NCI-H1694 treated with DMSO at 0.1 percent for 48 hours (cell line): Measurements from ENCODE around the gene NEDD4L.
"Not testable (repeated sequence)": the region's sequence is repeated elsewhere in the genome, so short reads cannot be mapped to it uniquely, and the experiment has no call there.

Experiments
- DNase-seq: peaks from one replicate; lab custom pipeline; 2025; lab: John Stamatoyannopoulos, UW

Gene NEDD4L

DNA sequence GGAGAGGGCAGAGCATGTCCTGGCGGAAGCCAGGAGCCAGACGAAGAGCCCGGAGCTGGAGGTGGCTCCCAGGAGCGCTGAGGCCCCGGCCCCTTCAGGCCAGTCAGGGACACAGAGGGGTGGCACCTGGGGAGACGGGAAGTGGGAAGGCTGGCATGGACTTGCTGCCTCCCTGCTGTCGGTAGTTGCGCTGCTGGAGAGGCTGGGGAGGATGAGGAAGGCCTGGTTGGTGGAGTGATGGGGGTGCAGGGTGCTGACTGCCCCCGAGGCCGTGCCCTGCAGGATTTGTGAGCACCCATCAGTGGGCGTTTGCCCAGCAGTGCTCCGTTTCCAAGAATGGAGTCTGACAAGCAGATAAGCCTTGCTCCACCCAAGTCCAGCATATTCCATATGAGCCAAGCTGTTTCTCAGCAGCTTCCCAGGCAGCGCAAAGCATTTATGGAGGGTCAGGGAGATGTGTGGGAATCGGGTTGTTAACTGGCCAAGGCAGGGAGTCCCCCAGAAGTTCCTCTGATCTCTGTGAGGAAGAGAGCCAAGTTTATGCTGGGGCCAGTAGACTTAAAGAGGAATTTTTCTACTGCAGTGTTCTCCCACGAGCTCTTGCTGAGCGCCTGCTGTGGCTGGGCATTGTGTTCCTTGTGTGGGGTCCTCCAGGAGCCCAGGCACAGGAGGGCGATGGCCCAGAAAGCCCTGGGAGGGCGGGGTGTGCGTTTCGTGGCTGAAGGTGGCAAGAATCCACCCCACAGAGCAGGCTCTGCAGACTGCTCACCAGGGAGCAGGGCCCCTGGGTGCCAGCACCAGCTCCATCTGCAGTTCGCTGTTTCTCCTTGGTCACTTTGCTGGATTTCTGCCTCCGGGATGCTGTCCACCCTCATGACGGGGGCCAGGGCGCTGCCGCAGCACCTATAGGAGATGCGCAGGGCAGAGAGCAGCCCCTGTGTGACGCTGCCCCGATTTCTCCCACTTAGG, 334.7 kb downstream of the NEDD4L start:
- DNase-seq = no peak

DNA sequence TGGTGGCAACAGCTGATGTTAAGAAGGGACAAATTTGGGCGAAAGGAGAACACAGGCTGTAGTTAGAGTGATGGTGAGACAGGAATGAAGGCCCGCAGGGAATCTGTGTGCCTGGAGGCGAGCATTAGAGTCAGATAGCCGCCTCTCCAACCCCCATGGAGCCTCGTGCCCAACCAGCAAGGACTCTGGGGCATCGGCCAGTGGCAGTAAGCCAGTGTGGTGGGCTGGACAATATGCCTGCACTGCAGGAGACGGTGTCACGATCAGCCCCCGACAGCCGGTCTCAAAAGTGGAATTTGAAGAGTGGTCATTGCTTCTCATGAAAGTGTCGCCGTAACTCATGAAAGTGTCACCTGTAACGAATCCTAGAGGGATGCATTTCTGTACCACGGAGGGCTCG, 335.4 kb downstream of the NEDD4L start:
- no peak for DNase-seq

DNA sequence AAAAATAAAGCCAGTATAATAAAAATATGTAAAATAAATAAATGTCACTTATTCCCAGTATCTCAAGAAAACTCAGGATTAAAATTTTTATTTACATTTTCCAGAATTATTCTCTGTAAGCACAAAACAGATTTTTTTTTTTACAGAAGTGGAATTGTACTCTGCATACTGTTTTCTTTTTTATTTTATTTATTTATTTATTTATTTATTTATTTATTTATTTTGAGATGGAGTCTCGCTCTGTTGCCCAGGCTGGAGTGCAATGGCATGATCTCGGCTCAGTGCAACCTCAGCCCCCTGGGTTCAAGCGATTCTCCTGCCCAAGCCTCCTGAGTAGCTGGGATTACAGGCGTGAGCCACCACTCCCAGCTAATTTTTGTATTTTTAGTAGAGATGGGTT, 336.1 kb downstream of the NEDD4L start:
- not testable (repeated sequence) for DNase-seq

DNA sequence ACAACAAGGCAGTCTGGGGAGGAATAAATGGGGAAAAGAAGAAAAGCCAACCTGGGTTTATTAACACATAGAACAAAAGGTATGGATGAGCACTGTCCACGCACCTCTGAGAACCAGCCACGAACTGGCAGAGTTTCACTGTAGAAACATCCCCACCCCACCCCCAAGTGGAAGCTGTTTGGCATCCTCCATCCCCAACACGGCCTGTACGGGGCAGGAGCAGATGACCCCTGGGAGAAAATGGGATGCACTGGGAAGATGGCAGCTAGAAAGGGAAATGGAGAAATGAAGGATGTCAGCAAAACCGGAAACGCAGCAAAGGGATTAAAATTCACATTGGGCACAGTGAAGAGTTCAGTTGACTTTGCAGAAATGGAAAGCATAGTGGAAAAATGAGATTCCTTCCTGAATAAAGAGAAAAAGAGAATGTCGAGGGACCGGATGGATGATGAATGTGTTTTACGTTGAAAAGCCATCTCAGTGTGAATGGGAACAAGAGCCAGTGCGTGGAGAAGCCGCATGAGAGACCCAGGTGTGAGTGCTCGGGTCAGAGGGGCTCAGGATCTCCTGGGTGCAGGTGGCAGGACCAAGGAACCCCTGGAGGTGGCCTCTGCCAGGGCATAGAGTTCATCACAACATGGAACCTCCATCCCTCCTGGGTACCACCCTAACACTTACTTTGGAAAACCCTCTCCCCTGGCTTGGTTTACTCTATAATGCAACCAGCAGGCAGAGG, 337.8 kb downstream of the NEDD4L start:
- no peak for DNase-seq

DNA sequence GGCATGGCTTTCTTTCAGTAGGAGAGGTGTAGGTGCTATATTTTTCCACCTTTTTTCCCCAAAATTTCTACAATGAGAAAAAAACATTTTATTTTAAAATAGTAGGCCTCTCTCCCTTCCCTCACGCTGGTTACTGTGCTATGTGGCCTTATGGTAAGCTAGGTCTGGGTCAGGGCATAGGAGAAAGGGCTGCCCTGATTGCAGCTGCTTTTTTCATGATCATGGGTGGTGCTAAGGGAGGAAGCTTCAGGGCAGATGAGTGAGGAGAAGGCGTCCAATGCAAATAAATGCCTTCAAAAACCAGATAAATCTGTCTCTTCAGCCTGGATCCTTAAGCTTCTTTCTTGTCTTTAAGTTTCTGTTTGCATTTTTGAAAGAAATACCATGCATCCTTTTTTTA, 338.4 kb downstream of the NEDD4L start:
- DNase-seq = no peak

DNA sequence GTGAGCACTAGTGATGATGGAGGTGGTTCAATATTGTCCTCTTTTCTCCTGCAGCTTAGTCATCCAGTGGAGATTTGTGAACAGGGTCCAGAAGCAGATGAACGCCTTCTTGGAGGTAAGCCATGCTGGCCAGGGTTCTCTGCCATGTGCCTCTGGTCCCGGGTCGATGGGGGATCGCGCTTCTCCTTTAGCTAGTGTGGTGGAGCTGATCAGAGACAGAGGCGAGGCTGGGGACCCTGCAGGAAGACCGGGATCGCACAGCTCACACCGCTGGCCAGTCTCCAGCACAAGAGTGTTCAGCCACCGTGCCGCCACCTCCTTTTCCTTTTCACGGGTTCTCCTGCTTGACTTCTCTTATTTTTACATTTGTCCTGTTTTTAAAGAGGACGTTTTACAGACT, 341.4 kb downstream of the NEDD4L start:
- DNase-seq = no peak

DNA sequence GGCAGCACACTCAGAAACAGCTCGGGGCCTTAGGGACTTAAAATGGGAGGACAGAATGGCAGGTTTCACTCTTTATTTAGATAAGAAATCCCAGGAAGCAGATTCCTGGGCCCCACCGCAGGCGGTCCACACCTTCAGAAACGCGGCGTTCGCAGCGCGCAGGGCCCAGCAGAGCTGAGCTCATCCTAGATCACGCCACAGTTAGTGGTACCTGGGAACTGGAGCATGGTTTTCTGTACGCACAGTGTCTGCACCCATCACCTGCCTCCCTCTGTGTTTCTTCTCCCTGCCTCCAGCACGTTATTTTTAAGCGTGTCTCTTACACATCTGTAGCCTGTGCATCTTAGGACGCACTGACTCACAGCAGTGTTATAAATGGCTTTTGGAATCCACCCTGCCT, 342.8 kb downstream of the NEDD4L start:
- DNase-seq = no peak

DNA sequence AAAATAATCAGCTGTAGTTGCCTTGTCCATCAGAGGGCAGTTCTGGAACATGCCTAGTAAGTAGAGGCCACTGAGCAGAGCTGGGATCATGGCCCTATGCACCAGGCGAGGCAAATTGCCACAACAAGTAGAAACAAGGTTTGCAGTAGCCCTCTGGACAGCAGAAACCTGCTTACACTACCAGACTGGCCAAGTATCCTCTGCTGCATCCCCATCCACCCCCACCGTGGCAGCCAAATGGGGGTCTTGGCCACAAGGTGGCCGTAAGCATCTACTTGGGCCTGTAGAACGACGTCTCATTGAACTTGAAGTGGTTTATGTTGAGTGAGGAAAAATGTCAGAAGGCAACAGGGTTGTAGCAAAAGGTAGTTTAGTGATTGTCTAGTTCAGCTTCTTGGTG, 343.7 kb downstream of the NEDD4L start:
- DNase-seq = no peak

DNA sequence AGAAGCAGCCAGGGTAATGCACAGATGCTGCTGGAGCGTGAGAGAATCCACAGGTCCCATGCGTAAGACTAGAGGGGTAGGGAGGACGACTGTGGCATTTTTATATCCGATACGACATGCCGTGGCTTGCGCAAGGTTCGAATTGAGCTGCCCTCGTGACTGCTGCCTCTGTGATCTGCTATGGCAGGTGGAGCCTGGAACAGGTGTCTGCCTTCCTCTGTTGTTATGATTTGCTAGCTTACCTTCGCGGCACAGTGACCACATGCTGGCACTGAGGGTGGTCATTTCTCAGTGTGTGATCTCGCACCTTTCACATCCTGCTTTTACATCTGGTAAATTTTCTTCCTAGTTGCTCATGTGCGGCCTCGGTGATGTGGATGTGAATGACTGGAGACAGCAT, 344.7 kb downstream of the NEDD4L start:
- DNase-seq = no peak

DNA sequence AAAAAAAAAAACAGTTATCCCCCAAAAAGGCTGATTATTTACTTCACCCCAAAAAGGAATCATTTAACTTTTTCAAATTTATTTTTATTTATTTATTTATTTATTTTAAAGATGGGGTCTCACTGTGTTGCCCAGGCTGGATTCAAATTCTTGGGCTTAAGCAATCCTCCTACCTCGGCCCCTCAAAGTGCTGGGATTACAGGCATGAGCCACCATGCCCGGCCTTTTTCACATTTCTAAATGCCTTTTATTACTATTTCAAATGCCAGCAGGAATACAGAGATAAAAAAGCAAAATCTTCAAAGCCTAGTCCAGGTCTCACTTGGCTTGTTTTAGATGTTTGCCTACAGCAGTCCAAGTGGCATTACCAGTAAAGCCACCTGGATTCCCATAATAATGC, 345.7 kb downstream of the NEDD4L start:
- DNase-seq = no peak

DNA sequence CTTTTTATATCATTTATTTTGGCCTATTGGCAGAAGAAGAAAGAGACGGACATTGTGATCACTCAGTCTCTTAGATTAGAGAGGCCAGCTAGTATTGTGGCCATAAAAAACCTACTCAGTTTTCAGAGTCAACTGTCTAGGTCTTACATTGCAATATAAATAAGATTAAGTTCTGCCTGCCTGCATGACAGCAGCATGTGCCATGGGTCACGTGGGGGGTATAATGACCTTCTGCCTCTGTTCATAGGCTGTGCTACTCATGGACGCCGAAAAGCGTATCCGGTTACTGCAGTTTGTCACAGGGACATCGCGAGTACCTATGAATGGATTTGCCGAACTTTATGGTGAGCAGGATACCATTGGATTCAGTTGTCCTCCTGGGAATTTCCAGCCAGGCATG, 346.4 kb downstream of the NEDD4L start:
- no peak for DNase-seq

DNA sequence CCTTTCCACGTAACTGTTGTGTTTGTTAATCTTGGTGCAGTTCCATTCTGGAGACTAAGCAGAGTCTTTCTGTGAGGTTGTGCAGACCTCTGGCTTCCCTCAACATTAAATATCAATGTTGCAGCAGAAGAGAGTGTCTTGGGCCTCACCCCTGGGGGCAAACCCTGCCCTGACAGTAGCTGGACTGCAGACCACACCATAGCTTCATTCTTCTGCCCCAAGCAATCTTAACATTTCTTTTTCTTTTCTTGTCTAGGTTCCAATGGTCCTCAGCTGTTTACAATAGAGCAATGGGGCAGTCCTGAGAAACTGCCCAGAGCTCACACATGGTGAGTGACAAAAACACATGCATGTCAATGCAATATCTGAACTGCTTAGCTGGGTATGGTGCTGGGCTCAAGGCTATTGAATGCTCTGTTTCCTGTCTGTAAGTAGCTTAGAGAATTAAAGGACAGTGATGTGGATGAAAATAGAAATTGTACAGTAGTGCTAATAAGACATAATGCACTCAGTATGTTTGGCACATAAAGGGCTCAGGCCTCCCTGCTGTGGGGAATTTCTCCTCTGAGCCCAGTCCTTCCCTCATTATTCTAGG, 347.3 kb downstream of the NEDD4L start:
- DNase-seq = no peak

DNA sequence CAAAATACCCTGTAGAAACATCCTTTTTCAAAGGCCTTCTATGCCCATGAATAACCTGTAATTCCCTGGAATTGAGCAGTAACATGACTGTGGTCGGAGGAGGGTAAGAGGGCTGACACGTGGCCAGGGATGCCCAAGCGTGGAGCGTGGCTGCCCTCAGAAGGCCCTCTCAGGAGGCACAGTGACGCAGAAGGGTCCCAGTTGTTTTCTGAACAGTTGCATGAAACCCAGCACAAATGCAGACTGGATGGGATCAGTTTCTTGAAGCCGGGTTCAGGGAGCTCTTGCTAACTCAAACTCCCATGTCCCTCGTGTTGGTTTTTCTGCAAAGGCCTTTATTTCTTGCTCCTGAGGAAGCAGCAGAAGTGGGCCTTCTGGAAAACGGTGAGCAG, 347.9 kb downstream of the NEDD4L start:
- no peak for DNase-seq

DNA sequence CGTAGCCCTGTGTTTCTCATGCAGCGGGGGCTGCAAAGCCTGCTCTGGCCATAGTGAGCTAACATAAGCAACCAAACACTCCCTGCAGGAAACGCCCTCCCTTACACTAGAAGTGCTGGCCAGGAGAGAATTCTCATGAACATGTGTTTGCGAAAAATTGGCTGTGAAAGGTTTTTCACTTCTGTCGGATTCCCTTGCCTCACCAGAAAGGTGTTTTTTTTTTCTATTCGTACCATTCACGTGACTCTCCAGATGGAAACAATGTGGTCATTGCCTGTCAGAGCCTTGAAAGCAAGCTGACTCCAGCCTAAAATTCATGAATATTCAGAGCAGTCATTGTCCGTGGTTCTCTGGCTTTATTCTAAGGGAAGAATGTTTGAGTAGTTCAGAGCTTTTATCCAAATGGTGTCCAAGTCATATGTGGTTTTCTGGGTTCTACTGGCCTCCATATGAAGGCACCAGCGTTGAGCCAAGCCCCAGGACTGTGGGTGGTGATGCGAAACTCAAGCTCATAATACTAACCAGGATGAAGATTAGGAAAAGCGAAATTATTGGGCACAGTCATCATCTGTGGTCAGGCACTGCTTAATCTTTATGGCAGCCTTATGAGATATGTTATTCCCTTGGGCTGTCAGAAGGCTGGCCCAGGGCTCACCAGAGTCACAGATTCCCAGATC, 348.4 kb downstream of the NEDD4L start:
- DNase-seq = no peak

DNA sequence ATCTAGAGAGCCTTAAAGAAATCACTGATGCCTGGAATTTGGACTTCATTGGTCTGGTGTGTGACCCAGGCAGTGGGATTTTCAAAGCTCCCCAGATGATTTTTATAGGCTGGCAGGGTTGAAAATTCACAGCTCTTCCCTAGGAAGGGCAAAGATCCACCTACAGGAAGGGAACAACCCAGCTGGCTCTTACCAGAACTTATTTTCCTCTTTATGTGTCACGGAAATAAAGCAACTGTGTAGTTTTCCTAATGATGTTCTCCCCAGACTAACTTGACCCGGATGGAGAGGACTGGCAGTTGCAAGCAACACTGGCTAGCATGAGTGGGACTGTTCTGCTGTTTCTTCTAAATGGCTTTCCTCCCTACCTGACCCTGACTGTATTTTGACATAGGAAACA, 349.3 kb downstream of the NEDD4L start:
- no peak for DNase-seq

DNA sequence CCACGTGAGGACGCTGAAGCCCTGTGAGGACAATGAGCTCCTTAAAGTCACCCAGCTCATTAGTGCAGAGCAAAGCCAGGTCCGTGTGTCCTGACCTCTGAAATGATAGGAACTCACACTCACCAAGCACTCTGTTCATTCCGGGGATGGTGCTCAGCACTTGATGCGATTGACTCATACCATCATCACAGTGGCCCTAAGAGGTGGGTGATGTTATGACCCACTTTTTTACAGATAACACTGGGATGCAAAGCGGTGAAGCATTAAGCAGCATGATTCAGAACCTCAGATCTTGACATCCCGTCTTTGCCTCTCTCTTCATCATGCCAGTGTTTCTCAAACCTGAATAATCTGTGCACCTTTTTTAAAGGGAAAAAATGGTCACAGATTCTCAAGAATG, 350.0 kb downstream of the NEDD4L start:
- DNase-seq = no peak

DNA sequence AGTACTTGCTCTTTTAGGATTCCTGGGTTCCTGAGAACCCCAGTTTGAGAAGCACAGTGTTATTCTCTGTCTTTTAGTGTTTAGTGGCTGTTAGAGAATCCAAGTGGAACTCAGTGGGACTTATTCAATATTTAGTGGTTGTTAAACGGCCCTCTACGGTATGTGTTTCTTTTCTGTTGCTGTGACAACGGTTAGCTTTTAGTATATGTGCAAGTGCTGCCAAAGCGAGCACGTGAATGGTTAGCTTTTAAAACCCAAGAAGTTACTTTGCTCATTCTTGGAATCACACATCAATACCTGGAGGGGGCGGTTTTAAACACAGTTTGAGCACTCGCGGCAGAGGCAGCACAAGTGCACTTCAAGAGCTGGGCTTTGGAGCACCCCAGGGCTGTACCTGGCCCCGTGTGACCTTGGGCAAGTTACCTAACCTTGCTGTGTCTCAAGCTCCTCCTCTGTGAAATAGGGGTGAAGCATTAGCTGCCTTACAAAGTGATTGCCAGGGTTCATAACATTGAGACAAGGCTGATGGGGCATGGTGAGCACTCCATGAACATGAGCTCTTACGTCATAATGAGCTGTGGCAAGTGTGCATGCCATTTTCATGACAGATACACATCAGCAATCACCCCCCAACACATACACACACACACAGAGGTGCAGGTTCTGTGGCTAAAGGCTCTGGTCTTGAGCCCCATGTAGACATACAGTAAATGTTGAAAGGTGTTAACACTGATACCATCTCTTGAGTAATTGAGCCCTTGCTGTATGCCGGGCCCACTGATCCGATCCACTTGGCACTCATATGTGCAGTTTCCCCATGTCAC, 350.8 kb downstream of the NEDD4L start:
- DNase-seq = no peak

DNA sequence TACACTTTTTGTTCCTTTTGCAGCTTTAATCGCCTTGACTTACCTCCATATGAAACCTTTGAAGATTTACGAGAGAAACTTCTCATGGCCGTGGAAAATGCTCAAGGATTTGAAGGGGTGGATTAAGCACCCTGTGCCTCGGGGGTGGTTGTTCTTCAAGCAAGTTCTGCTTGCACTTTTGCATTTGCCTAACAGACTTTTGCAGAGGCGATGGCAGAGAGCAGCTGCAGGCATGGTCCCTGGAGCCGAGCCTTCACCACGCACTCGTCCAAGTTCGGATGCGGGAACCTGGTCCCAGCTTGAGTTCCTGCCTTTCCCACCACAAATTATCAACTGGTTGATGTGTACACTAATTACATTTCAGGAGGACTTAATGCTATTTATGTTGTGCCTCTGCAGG, 352.1 kb downstream of the NEDD4L start:
- no peak for DNase-seq

DNA sequence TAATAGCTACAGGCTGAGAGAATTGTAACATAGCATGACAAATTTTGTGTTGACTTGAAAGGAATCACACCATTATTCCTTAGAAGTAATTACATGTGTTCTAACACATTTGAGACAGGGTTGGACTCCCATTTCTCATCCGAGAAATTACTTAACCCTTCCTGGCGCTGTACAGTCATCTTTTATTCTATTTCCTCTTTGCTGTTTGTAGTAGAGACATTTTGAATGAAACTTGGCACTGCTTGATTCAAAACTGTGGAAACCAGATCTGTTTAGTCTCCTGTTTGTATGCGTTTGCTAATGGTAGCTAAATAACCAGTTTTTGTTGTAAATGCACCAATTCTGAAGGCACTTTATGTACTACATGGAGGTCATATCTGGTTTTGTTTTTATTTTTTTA, 352.9 kb downstream of the NEDD4L start:
- DNase-seq = no peak

DNA sequence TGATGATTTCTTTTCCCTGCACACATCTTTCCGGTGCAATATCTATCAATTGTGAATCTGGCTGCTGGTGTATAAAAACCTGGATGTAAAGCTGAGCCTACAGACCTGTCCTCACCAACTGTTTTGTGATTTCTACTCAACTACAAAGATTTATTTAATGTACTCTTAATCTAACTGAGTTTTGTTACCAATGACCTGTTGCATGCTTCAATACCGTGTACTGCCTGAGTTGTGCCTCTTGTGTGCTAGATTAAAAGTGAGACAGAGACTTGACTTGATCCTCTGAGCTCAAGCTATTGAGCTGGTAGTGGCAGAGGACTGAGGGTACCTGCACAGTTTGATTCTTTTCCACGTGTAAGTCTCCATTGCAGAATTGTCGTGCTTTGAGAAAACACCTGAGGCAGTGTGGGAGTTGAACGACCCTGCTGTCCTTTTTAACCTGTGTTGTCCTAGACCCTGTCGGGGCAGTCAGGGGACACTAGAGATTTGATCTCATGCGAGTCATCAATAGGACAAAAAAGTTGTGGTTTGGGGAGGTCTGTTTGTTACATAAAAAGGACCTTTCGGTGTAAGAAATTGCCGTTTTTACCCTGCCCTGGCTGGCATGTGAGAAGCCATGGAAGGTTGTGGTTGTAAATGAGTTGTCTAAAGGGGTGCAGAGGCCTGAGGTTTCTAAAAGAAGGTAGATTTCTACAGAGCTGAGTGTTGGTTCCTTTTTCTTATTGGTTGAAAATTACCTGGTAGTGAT, 353.5 kb downstream of the NEDD4L start:
- DNase-seq = no peak
